Measurements from ENCODE around the gene UCKL1.
"Not testable (repeated sequence)": the region's sequence is repeated elsewhere in the genome, so short reads cannot be mapped to it uniquely, and the experiment has no call there.

The UCKL1 gene

GRCh38 chr20:63955827-63956663 is at the start of gene UCKL1:
TSS of gene UCKL1 (minus strand) at chr20:63956416. CDS start at chr20:63956372, 44 bp downstream.
- DNase-seq: peak; percentile 91

GRCh38 chr20:64005394-64005793 is 49.2 kb upstream of the UCKL1 start:
- no peak for DNase-seq

DNA sequence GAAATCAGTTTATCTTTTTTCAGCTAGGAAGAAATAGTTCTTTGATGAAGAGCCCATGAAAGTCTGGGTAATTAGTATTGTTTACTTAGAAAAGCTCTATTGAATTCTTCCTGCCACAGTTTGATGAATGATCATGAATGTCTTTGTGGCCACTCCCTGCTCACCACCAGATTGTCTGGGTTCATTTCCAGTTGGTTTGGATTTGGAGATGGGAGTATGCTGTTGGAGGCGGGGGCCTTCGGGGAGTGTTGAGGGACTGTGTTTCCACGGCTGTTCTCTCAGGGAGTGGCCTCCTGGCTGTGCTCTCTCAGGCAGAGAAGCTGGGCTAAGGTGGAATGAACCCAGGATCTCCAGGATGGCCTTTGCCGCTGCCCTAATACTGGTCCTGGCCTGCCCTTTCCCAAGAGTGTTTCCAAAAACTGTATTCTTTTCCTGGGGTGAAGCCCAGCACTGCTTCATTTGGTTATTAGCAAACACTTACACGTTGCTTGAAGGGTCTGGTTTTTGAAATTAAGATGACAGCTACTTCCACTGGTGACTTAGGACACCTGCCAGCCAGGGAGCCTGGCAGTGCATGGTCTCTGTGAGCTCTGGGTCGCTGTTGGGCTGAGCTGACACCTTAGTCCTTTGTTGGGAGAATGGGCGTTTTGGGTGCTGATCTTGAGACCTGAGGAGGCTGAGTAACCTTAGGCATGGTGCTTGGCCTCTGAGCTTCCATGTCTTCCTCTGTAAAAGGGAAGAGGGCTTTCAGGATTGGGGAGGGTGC is 47.9 kb upstream of the UCKL1 start:
- no peak for DNase-seq

DNA sequence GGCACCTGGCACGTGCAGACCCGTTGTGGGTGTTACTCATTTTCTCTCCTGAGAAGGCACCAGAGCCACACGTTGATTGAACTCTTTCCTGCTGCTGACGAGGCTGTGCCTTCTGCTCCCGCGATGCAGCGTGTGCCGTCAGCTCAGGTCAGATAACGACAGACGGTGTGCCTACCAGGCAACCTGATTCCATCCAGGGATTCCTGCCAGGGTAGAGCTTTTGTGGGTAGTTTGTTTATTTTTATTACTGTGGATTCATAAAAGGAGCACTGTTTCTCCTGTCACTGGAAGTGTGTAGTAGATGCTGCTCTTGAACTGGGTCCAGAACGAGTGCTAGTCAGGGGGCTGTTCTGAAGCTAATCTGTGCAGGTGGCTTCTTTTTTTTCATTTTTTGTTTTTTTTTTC is 45.4 kb upstream of the UCKL1 start:
- no peak for DNase-seq

GRCh38 chr20:64000906-64001305 is 44.7 kb upstream of the UCKL1 start:
- no peak for DNase-seq

- no peak for DNase-seq
Observed at GRCh38 chr20:63982937-63983336, 26.7 kb upstream of the UCKL1 start.

GRCh38 chr20:63980806-63981728 is 24.9 kb upstream of the UCKL1 start, which contains the start of gene PRPF6:
TSS of gene PRPF6 (plus strand) at chr20:63981132. CDS start at chr20:63981246, 114 bp downstream.
- peak; percentile 95 for DNase-seq

GRCh38 chr20:63980317-63980805 is 24.1 kb upstream of the UCKL1 start:
- DNase-seq: peak; percentile 48

GRCh38 chr20:63979557-63980316 is 23.5 kb upstream of the UCKL1 start, which contains the start of gene SAMD10:
TSS of gene SAMD10 (minus strand) at chr20:63979642. CDS start at chr20:63979467, 175 bp downstream.
- peak; percentile 78 for DNase-seq

DNA sequence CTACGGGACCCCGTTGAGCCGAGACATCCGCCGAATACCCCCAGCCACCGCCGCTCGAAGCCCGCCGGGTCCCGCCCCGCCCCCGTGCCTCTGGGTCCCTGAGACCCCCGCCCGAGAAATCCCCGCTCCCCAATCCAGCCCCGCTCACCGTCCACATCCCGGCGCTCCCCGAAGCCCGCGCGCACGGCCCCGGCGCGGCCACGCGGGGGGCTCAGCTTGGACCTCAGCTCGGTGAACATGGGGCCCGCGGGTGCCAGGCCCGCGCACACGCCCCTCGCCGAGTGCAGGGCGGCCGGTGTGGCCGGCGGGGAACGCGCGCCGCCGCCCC is 23.0 kb upstream of the UCKL1 start:
- peak; percentile 6 for DNase-seq

- DNase-seq: peak; percentile 64
Observed at GRCh38 chr20:63978319-63979228, 22.4 kb upstream of the UCKL1 start.

- DNase-seq: peak; percentile 49
Observed at GRCh38 chr20:63977739-63978276, 21.6 kb upstream of the UCKL1 start.

DNA sequence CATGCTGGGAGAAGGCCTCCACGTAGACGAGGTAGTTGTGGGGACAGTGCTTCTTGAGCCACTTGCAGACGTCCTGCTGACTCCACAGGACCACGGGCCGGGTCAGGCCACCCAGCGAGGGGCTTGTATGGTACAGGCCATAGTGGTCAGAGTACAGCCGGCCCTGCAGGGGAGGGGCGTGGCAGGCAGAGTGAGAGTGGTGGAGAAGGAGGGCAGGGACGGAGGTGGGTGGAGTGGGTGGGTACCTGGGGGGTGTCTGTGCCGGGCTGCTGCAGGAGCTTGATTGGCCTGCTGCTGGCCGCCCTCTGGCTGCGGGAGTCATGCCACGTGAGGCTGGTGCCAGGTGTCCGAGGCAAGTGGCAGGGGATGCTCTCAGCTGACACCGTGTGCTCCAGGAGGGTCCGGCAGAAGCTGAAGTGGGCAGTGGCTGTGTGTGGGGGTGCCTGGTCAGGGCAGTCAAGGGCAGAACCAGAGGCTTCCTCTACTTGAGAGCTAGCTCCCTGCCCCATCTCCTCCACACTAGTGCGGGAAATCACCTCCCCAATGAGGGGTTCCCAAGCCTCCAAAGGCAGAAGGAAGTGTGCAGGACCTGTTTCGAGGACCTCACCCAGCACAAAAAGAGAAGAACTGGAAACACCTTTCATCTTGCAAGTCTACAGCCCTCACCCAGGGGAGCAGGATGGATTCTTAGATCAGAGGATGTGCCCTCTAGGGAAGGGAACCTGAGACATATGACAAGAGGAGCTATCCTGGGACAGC is 20.9 kb upstream of the UCKL1 start:
- peak; percentile 8 for DNase-seq

DNA sequence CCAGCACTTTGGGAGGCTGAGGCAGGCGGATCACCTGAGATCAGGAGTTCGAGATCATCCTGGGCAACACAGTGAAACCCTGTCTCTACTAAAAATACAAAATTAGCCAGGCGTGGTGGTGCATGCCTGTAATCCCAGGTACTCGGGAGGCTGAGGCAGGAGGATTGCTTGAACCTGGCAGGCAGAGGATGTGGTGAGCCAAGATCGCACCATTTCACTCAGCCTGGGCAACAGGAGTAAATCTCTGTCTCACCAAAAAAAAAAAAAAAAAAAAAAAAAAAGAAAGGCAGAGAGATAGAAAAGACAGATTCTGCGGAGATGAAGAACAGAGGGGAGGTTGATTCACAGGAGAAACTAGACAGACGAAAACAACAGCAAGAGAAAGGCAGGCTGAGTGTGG is 20.3 kb upstream of the UCKL1 start:
- not testable (repeated sequence) for DNase-seq

- no peak for DNase-seq
Observed at GRCh38 chr20:63974402-63975200, 18.4 kb upstream of the UCKL1 start.

DNA sequence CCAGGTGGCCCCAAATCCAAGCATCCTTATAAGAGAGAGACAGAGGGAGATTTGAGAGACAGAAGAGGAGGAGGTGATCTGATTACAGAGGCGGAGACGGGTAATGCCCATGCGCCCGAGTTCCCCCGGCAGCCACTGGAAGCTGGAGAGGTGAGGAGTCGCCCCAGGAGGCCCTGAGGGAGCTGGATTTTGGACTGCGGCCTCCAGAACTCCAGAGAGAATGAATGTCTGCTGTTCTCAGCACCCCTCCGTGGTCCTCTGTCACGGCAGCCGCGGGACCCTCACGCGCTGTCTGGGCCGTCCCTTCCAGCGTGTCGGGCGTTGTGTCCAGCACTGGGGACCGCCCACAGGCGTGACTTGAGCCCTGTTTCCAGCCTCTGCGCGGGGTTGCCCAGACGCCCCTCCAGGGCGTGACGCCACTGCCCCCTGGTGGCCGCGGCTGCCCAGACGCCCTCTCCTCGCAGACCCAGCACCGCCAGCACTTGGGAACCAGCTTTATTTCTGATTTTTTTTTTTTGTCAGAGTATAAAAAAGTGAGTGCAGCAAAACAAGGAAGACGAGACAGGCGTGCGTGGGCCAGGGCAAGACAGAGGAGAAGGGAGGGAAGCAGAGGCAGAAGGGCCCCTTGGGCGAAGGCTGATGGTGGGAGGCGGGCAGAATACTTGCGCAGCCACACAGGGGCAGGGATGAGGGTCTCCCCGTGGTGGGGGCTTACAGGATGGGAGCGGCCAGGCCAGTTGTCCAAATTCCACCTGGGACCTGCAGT is 17.6 kb upstream of the UCKL1 start:
- peak; percentile 77 for DNase-seq

DNA sequence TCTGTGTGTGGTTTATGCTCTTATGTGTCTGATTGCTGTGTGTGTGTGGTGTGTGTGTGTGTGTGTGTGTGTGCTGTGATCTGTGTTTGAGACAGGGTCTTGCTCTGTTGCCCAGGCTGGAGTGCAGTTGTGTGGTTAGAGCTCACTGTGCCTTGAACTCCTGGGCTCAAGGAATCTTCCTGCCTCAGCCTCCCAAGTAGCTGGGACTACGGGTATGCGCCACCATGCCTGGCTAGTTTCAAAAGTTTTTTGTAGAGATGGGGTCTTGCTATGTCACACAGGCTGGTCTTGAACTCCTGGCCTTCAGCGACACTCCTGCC is 16.9 kb upstream of the UCKL1 start:
- DNase-seq: no peak

Data from CD4-positive, alpha-beta T cell treated with Interleukin-21 for 1 hour (primary cell).